Peyer's patch (tissue), 4 donors: ENCODE data around the gene DNAH14.
"Not testable (repeated sequence)": the region's sequence is repeated elsewhere in the genome, so short reads cannot be mapped to it uniquely, and the experiment has no call there.

Experiments used
- CTCF ChIP-seq, 6 experiments: fragments of 450-650 bp in 4 of 6; fragments of 200-600 bp in 2 of 6; sonication (generic) in 1 of 6; IDR thresholded peaks; one replicate each; pipeline ENCODE4 v1.5.1; 2017 to 2019; ENCODE audit warnings: antibody characterized with exemption in 6 of 6, mild to moderate bottlenecking in 3 of 6, moderate library complexity in 1 of 6
- POLR2A ChIP-seq, 2 donors: fragments of 450-650 bp; IDR thresholded peaks; one replicate each; pipeline ENCODE4 v1.5.1; 2017; ENCODE audit warnings: antibody characterized with exemption in 2 of 2, mild to moderate bottlenecking in 2 of 2, moderate library complexity in 2 of 2

- not testable (repeated sequence) for TF ChIP-seq CTCF, POLR2A (IDR thresholded peaks at IDR 0.05)
Observed at GRCh38 chr1:225386860-225387259, 457.4 kb downstream of the DNAH14 start.
